Measurements from ENCODE around the gene DERA. TPM values are rescaled to one million over a fixed set of nuclear protein-coding genes. Genes with fewer than 3 reads are reported as not detected.

DERA gene
- total RNA-seq, 3 donors from 2014 or later: 28.8 to 51.7 (median 44.2) TPM

DNA sequence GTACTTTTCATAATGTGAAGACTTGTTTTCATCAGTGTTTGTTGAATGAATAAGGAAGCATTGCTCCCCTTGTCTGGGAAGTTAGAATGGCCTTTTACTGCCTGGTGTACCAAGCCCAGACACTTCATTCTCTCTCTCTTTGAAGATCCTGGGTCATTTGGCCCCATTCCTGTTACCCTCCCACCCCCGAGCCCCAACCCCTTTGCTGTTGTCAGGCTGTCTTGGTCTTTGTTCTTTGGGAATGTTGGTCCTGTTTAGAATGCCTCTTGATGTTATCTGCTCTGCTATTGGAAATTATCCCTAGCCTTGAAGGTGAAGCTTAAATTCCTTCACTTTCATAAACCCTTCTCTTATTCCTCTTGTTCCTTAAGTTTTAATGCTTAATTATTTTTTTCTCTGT is 13.8 kb downstream of the DERA start:
- Histone ChIP-seq H3K27me3 (no peaks in the 10 kb centered on the region), H3K9me3 (no peaks in the 10 kb centered on the region), H3K4me3 (no peak overlapping the region), H3K36me3 (no peaks in the 10 kb centered on the region), H3K4me1 (no peaks in the 10 kb centered on the region), H3K27ac (no peak overlapping the region)
- DNase-seq (ENCODE audit: low spot score in 2 of 2): no peak
- TF ChIP-seq, protein P1, sequence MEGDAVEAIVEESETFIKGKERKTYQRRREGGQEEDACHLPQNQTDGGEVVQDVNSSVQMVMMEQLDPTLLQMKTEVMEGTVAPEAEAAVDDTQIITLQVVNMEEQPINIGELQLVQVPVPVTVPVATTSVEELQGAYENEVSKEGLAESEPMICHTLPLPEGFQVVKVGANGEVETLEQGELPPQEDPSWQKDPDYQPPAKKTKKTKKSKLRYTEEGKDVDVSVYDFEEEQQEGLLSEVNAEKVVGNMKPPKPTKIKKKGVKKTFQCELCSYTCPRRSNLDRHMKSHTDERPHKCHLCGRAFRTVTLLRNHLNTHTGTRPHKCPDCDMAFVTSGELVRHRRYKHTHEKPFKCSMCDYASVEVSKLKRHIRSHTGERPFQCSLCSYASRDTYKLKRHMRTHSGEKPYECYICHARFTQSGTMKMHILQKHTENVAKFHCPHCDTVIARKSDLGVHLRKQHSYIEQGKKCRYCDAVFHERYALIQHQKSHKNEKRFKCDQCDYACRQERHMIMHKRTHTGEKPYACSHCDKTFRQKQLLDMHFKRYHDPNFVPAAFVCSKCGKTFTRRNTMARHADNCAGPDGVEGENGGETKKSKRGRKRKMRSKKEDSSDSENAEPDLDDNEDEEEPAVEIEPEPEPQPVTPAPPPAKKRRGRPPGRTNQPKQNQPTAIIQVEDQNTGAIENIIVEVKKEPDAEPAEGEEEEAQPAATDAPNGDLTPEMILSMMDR (IDR thresholded peaks at IDR 0.05): no peak
- intact Hi-C loops (cut with DNase I; ENCODE audit: low total_unique reads): no loop called here

DNA sequence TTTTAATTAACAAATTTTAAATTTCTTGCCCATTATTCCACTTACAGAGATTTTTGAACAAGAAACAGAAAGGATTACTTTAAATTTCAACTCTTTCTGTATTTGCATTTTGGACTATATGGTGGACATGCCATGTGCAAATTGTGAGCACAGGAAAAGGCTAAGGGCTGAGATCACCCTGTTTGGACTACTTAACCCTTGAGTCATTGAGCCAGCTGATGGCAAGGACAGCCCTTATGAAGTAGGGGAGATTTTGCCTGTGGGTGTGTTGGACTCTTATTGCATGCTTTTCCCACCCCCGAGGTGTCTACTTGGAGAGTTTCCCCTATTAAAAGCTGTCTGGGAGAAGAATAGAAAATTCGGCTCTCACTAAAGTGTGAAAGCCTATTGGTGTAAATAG is 17.2 kb downstream of the DERA start:
- Histone ChIP-seq H3K9me3 (no peaks in the 10 kb centered on the region), H3K27me3 (no peaks in the 10 kb centered on the region), H3K4me3 (no peak overlapping the region), H3K36me3 (no peaks in the 10 kb centered on the region), H3K27ac (no peak overlapping the region), H3K4me1 (no peaks in the 10 kb centered on the region)
- intact Hi-C loops (cut with DNase I; ENCODE audit: low total_unique reads): no loop called here
- no peak for DNase-seq (ENCODE audit: low spot score in 2 of 2)
- TF ChIP-seq POLR2AphosphoS5 (IDR thresholded peaks at IDR 0.05) (no peak), POLR2A (IDR thresholded peaks at IDR 0.05) (no peak)
- TF ChIP-seq, protein P1 (IDR thresholded peaks at IDR 0.05): no peak

DNA sequence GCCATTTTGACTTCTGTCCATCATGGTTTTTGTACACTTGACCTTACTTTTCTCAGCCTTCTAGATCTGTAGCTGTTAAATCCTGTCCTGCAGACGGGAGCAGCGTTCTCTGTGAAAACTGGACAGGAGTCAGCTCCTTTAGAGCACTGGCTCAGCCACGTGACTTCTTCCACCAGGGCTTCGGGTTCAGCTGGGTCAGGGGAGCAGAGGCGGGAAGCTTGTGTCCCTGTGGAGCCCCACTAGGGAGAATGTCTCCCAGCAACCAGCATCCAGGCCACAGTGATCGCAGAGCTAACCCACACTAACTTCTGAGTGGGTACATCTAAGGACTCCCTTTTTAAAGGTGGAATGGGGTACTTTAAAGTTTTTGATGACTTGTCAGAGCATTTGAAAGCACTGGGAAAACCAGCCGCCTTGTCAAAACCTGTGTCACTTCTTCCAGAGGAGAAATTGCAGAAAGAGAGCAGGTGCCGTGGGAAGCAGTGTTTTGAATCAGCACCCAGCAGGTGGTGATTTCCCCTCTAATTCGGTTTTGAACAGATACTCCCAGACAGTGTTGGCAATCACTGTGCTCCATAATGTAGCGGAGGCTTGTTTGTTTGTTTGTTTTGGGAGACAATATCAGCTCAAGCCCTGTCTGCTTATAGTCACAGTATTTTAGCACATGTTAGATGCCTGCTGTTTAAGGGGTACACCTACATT is 17.9 kb downstream of the DERA start:
- TF ChIP-seq POLR2AphosphoS5 (IDR thresholded peaks at IDR 0.05) (no peak), POLR2A (IDR thresholded peaks at IDR 0.05) (no peak)
- TF ChIP-seq, protein P1 (IDR thresholded peaks at IDR 0.05): no peak
- DNase-seq (ENCODE audit: low spot score in 2 of 2): no peak
- Histone ChIP-seq H3K4me1 (no peaks in the 10 kb centered on the region), H3K9me3 (no peaks in the 10 kb centered on the region), H3K27ac (no peak overlapping the region), H3K27me3 (no peaks in the 10 kb centered on the region), H3K4me3 (no peak overlapping the region), H3K36me3 (no peaks in the 10 kb centered on the region)
- intact Hi-C loops (cut with DNase I; ENCODE audit: low total_unique reads): no loop called here

DNA sequence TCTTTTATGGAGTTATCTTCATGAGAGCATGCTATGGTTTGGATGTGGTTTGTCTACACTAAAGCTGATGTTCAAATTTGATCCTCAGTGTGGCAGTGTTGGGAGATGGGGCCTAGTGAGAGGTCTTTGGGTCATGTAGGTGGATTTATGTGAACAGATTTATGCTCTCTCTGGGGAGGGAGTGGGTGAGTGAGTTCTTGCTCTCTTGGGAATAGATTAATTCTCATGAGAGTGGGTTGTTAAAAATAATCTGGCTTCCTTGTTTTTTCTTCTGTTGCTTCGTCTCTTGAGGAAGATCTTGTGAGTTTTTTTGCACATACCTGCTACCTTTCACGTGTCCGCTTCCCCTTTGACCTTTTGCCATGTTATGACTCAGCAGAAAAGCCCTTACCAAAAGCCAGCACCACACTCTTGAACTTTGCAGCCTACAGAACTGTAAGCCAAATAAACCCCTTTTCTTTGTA is 20.5 kb downstream of the DERA start:
- intact Hi-C loops (cut with DNase I; ENCODE audit: low total_unique reads): no loop called here
- Histone ChIP-seq H3K36me3 (no peaks in the 10 kb centered on the region), H3K4me3 (no peak overlapping the region), H3K27ac (no peak overlapping the region), H3K27me3 (no peaks in the 10 kb centered on the region), H3K4me1 (no peaks in the 10 kb centered on the region), H3K9me3 (no peaks in the 10 kb centered on the region)
- DNase-seq (ENCODE audit: low spot score in 2 of 2): no peak
- TF ChIP-seq POLR2AphosphoS5 (IDR thresholded peaks at IDR 0.05) (no peak), POLR2A (IDR thresholded peaks at IDR 0.05) (no peak)
- TF ChIP-seq, protein P1 (IDR thresholded peaks at IDR 0.05): no peak

DNA sequence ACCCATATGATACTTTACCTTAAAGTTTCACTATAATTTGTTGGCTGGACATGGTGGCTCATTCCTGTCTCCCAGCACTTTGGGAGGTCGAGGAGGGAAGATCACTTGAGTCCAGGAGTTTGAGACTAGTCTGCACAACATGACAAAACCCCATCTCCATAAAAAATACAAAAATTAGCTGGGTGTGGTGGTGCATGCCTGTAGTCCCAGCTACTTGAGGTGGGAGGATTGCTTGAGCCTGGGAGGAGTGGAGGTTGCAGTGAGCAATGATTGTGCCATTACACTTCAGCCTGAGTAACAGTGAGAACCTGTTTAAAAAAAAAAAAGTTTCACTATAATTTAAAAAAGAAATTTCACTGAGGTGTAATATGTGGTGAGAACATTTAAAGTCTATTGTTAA is 21.2 kb downstream of the DERA start:
- no peak for TF ChIP-seq POLR2A (IDR thresholded peaks at IDR 0.05)
- TF ChIP-seq POLR2AphosphoS5 (IDR thresholded peaks at IDR 0.05): no peak
- TF ChIP-seq, protein P1 (IDR thresholded peaks at IDR 0.05): no peak
- H3K27me3 ChIP-seq: no peaks in the 10 kb centered on the region
- H3K27ac ChIP-seq: no peak overlapping the region
- no peaks in the 10 kb centered on the region for H3K4me1 ChIP-seq
- DNase-seq (ENCODE audit: low spot score in 2 of 2): no peak
- H3K4me3 ChIP-seq: no peak overlapping the region
- no peaks in the 10 kb centered on the region for H3K9me3 ChIP-seq
- intact Hi-C loops (cut with DNase I; ENCODE audit: low total_unique reads): no loop called here
- H3K36me3 ChIP-seq: no peaks in the 10 kb centered on the region

All from breast epithelium (tissue), 4 donors.